Gastrocnemius medialis (tissue), 4 donors: ENCODE measurements around the gene IFT80. TPM values are rescaled to one million over a fixed set of nuclear protein-coding genes. Genes with fewer than 3 reads are reported as not detected.
A peak's percentile ranks its signal among the peaks of the same experiment; 100 is the strongest.

Experiments
- ATAC-seq, 2 donors: fragments of 150-250 bp; one replicate each; pipeline ENCODE4 v1.9.1; 2016
- DNase-seq, 2 donors: peaks; one replicate each; pipeline ENCODE4 v3.0.0-alpha.2; 2019
- H3K27ac ChIP-seq, 4 donors: fragments of 200-600 bp; sonication (generic); 1 replicate in 1 of 4; 2 replicates in 3 of 4; pipeline ENCODE4 v1.5.1; 2016 to 2018; ENCODE audit warnings: mild to moderate bottlenecking in 2 of 4, moderate library complexity in 1 of 4
- H3K27me3 ChIP-seq, 3 donors: fragments of 200-600 bp; sonication (generic) in 2 of 3; 1 replicate in 1 of 3; 2 replicates in 2 of 3; pipeline versions ENCODE4 v1.5.1 to v1.6.0; 2016 to 2019; ENCODE audit warnings: mild to moderate bottlenecking in 1 of 3, moderate library complexity in 1 of 3
- H3K36me3 ChIP-seq, 2 donors: fragments of 200-600 bp; sonication (generic) in 1 of 2; one replicate each; pipeline ENCODE4 v1.5.1; 2017 to 2018
- H3K4me1 ChIP-seq, 2 donors: fragments of 200-600 bp; sonication (generic) in 1 of 2; one replicate each; pipeline ENCODE4 v1.5.1; 2016 to 2017; ENCODE audit warnings: mild to moderate bottlenecking in 2 of 2
- H3K4me3 ChIP-seq, 4 donors: fragments of 200-600 bp; sonication (generic) in 3 of 4; 1 replicate in 1 of 4; 2 replicates in 3 of 4; pipeline ENCODE4 v1.5.1; 2016 to 2019; ENCODE audit warnings: mild to moderate bottlenecking in 2 of 4
- H3K9me3 ChIP-seq, 3 donors: fragments of 200-600 bp; sonication (generic) in 2 of 3; 1 replicate in 1 of 3; 2 replicates in 2 of 3; pipeline ENCODE4 v1.5.1; 2016 to 2019
- CTCF ChIP-seq, 5 experiments: fragments of 450-650 bp in 3 of 5; fragments of 200-600 bp in 2 of 5; sonication (generic) in 2 of 5; IDR thresholded peaks in 4 of 5; conservative IDR thresholded peaks in 1 of 5; 1 replicate in 4 of 5; 2 replicates in 1 of 5; pipeline ENCODE4 v1.5.1; 2016 to 2019; ENCODE audit warnings: antibody characterized with exemption in 5 of 5, mild to moderate bottlenecking in 3 of 5, moderate library complexity in 3 of 5
- POLR2A ChIP-seq, 2 donors: fragments of 450-650 bp; IDR thresholded peaks; one replicate each; pipeline ENCODE4 v1.6.1; 2017; ENCODE audit warnings: antibody characterized with exemption in 2 of 2, mild to moderate bottlenecking in 2 of 2, moderate library complexity in 2 of 2
- in situ Hi-C, 4 donors: fragments of 200-750 bp; cut with MboI; loops; one replicate each; pipeline versions ENCODE4 v1.15.0 to v1.8.0; 2017; ENCODE audit warnings: low sequenced_read_pairs in 4 of 4
- intact Hi-C: fragments of 100-400 bp; cut with DNase I; formaldehyde crosslinking; loops from one replicate; pipeline ENCODE4 v1.15.1; 2023; ENCODE audit warnings: low total_unique reads
- total RNA-seq, 4 donors: library from RNA; depleted of rRNA; stranded (reverse); fragments of >200 nt; gene quantifications; one replicate each; pipeline versions ENCODE4 v1.1.0 to v1.2.3, GENCODE V29; 2016

Gene IFT80
- total RNA-seq, 4 donors from 2014 or later: 3.9 to 7.9 (median 6.0) TPM

DNA sequence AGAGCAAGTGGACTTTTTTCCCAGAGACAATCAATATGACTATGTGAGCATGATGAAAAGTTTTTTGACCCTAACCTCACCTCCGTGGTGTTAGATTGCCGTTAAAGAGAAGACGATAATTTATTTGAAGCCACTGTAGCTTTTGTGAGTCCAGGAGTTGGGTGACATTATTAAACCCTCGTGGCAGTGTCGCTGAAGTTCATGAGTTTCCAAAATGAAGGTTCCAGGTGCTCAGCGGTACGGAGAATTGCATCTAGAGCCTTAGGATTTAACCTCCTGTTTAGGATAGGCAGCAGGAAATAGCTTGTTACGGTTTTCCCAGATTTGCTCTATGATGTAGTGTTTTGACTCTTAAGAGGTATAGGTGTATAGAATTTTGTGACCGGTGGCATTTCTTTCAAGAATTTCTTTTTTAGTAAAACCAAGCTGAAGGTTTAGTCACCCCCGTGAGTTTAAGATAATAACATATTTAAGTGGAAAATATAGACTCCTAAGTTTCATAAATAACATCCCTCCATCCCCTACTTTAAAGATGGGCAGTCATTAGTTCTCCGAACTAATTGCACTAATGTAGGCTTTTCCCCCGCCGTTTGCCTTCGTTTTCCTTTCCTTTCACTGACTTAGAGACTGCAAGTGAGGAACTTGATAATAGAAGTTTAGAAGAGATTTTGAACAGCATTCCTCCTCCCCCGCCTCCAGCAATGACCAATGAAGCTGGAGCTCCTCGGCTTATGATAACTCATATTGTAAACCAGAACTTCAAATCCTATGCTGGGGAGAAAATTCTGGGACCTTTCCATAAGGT lies 2.5 kb upstream of the IFT80 start:
- Histone ChIP-seq H3K27me3 (no peaks in the 10 kb centered on the region), H3K36me3 (no peaks in the 10 kb centered on the region), H3K9me3 (no peaks in the 10 kb centered on the region), H3K4me3 (peak overlapping the region; percentile 51 to 88 (median 80)), H3K27ac (no peak overlapping the region), H3K4me1 (peaks cover 20 to 28% of the 10 kb centered on the region in 2 donors)
- ATAC-seq: no peak
- in situ Hi-C loops: loop anchor here in 1 of 4 donors (25.0 kb wide), 1 partner anchor 364 kb away; no protein-coding TSS in a partner anchor
- intact Hi-C loops: no loop called here
- TF ChIP-seq POLR2A (IDR thresholded peaks at IDR 0.05) (no peak), CTCF (IDR thresholded peaks at IDR 0.05 in 4 of 5, conservative IDR thresholded peaks at IDR 0.05 in 1 of 5) (no peak)
- no peak for DNase-seq

GRCh38 chr3:160400702-160401150 lies 1.7 kb upstream of the IFT80 start:
- TF ChIP-seq POLR2A (IDR thresholded peaks at IDR 0.05) (no peak), CTCF (IDR thresholded peaks at IDR 0.05 in 4 of 5, conservative IDR thresholded peaks at IDR 0.05 in 1 of 5) (no peak)
- H3K27ac ChIP-seq: peak overlapping the region; percentile 82 to 87 (median 86)
- H3K4me1 ChIP-seq: peaks cover 20 to 28% of the 10 kb centered on the region in 2 donors
- no peaks in the 10 kb centered on the region for H3K9me3 ChIP-seq
- intact Hi-C loops: no loop called here
- peak overlapping the region; percentile 51 to 88 (median 80) for H3K4me3 ChIP-seq
- in situ Hi-C loops: loop anchor here in 1 of 4 donors (25.0 kb wide), 1 partner anchor 363 kb away; no protein-coding TSS in a partner anchor
- no peak for ATAC-seq
- no peak for DNase-seq
- no peaks in the 10 kb centered on the region for H3K36me3 ChIP-seq
- no peaks in the 10 kb centered on the region for H3K27me3 ChIP-seq

GRCh38 chr3:160400030-160400701 lies 1.1 kb upstream of the IFT80 start:
- peak in 1 of 2 donors; percentile 17 for DNase-seq
- Histone ChIP-seq H3K27me3 (no peaks in the 10 kb centered on the region), H3K36me3 (no peaks in the 10 kb centered on the region), H3K4me1 (peaks cover 20 to 28% of the 10 kb centered on the region in 2 donors), H3K9me3 (no peaks in the 10 kb centered on the region), H3K27ac (peak overlapping the region; percentile 82 to 87 (median 86)), H3K4me3 (peak overlapping the region; percentile 51 to 88 (median 80))
- intact Hi-C loops (no loop called here), in situ Hi-C loops (loop anchor here in 1 of 4 donors (25.0 kb wide), 1 partner anchor 363 kb away; no protein-coding TSS in a partner anchor)
- peak; percentile 2 to 7 for ATAC-seq
- TF ChIP-seq CTCF (IDR thresholded peaks at IDR 0.05 in 4 of 5, conservative IDR thresholded peaks at IDR 0.05 in 1 of 5) (no peak), POLR2A (IDR thresholded peaks at IDR 0.05) (no peak)

GRCh38 chr3:160398820-160399124 lies 253 bp downstream of the IFT80 start:
- H3K9me3 ChIP-seq: no peaks in the 10 kb centered on the region
- ATAC-seq (peak in 1 of 2 donors; percentile 11), DNase-seq (no peak)
- H3K27ac ChIP-seq: peak overlapping the region; percentile 82 to 87 (median 86)
- peaks cover 20 to 28% of the 10 kb centered on the region in 2 donors for H3K4me1 ChIP-seq
- no peaks in the 10 kb centered on the region for H3K36me3 ChIP-seq
- H3K4me3 ChIP-seq: peak overlapping the region; percentile 51 to 88 (median 80)
- H3K27me3 ChIP-seq: no peaks in the 10 kb centered on the region
- in situ Hi-C loops: loop anchor here in 1 of 4 donors (10.0 kb wide), 1 partner anchor 584 kb away; no protein-coding TSS in a partner anchor
- intact Hi-C loops: loop anchor here (2.0 to 10.0 kb wide), 3 partner anchors 166 to 1596 kb away; partner anchors contain the start of genes KPNA4, MFSD1 and NMD3
- no peak for TF ChIP-seq CTCF (IDR thresholded peaks at IDR 0.05 in 4 of 5, conservative IDR thresholded peaks at IDR 0.05 in 1 of 5)
- no peak for TF ChIP-seq POLR2A (IDR thresholded peaks at IDR 0.05)
